ENCODE data around the gene BTBD9.

Gene BTBD9

DNA sequence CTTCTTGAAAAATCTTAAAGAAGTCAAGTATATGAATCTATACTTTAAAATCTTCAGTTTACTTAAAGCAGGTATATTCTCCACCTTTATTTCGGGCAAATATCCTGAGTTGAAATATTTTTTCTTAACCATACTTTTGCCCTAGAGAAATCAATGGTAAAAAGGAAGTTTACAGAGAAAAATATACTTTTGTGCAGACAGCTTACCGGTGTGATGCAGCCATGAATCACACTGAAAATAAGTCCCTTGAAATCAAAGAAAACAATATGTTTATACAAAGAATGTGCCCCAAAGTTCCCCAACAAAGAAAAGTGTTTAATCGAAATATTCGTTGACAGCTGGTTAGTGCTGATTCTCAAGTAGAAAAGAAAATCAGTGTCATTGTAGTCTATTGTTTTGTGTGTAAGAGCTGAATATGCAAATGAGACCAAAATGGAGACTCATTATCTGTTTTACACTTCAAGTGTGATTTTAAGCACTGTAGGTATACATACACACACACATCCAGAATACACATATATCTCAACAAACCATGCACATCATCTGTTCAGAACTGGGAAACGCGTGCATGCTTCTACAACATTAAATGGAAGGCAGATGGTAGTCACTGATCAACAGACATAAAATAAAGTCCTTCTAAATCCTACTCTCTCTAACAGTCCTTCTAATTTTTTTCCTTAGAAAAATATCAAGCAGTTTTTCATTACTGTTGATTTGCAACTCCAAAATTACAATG is 73.3 kb downstream of the BTBD9 start:
- DNase-seq (ENCODE audit: low read depth in 4 of 4, low spot score in 1 of 4), result no peak

DNA sequence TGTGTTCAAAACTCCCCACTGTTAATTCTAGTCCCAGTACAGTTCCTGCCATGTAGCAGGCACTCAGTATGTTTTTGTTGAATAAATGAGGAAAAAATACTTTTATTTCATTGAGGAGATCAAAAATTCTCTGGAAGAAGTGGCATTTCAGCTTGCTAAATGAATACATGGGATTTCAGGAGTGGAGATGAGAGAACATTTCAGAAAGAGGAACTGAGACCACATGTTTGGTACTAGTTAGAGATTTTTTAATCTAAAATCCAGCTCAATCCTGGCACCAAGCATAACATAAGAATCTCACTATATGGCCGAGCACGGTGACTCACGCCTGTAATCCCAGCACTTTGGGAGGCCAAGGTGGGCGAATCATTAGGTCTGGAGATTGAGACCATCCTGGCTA is 75.4 kb downstream of the BTBD9 start:
- DNase-seq (ENCODE audit: low read depth in 4 of 4, low spot score in 1 of 4), result no peak

DNA sequence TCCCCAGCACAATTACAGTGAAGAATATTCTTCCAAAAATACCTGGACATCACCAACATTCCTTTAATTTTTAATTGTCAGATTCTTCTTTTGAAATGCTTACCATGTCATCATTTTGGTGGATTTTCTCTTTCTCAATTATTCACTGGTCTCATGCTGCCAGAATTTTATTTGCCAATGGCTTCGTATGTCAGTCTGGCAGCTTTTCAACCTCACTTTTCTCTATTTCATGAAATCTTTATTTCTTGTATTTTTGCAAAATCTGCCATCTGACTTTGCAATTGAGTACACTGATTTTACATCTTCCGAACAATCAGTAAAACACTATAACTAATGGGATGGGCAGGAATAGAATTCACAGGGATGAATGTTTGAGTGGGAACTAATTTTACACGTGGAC is 84.1 kb downstream of the BTBD9 start:
- no peak for DNase-seq (ENCODE audit: low read depth in 4 of 4, low spot score in 1 of 4)

- DNase-seq (ENCODE audit: low read depth in 4 of 4, low spot score in 1 of 4), result no peak
Observed at GRCh38 chr6:38554700-38555413, 84.9 kb downstream of the BTBD9 start.

DNA sequence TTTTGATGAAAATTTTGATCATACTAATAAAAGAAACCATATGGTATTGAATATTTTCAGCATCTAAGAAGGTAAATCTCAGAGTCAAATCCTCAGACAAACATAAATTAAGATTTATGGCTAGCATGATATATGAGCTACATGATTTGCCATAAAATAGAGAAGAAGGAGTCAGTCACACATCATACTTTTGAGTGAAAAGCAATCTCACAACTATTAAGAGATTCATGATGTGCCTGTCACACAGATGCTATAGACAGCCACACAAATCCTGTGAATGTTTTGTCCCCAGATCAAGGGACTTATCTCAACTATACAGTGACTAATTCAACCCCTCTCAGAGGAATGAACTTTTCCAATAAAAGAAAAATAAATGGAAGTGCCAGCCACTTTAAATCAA is 85.7 kb downstream of the BTBD9 start:
- DNase-seq (ENCODE audit: low read depth in 4 of 4, low spot score in 1 of 4), result no peak

DNA sequence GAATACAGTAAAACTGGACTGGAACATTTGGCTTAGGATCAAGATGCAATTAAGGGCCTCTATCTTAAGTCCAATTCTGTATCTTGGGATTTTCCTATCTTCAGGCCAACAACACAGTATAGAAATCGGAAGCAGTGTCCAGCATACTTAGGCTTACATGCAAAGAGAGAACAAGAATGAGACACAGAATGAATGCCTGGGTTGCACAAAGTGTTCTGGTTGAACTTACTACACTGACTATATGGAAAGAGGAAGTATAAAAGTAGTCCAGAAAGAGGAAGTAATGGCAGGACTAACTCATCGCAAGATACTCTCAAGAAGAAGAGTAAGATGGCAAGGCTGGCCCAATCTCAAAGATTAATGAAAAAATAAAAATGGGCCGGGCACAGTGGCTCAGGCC is 87.6 kb downstream of the BTBD9 start:
- no peak for DNase-seq (ENCODE audit: low read depth in 4 of 4, low spot score in 1 of 4)

GRCh38 chr6:38549795-38550194 is 89.9 kb downstream of the BTBD9 start:
- no peak for DNase-seq (ENCODE audit: low read depth in 4 of 4, low spot score in 1 of 4)

- no peak for DNase-seq (ENCODE audit: low read depth in 4 of 4, low spot score in 1 of 4)
Observed at GRCh38 chr6:38549180-38549579, 90.5 kb downstream of the BTBD9 start.

- DNase-seq (ENCODE audit: low read depth in 4 of 4, low spot score in 1 of 4), result no peak
Observed at GRCh38 chr6:38543022-38543421, 96.7 kb downstream of the BTBD9 start.

GRCh38 chr6:38542031-38542430 is 97.7 kb downstream of the BTBD9 start:
- DNase-seq (ENCODE audit: low read depth in 4 of 4, low spot score in 1 of 4), result no peak

DNA sequence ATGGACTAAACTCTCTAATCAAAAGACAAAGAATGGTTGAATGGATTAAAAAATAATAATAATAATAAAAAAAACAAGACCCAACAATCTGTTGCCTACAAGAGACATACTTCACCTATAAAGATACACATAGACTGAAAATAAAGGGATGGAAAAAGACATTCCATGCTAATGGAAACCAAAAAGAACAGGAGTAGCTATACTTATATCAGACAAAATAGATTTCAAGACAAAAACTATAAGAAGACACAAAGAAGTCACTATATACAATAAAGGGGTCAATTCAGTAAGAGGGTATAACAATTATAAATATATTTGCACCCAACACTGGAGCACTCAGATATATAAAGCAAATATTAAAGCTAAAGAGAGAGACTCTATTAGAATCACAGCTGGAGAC is 106.7 kb downstream of the BTBD9 start:
- DNase-seq (ENCODE audit: low read depth in 4 of 4, low spot score in 1 of 4), result no peak

DNA sequence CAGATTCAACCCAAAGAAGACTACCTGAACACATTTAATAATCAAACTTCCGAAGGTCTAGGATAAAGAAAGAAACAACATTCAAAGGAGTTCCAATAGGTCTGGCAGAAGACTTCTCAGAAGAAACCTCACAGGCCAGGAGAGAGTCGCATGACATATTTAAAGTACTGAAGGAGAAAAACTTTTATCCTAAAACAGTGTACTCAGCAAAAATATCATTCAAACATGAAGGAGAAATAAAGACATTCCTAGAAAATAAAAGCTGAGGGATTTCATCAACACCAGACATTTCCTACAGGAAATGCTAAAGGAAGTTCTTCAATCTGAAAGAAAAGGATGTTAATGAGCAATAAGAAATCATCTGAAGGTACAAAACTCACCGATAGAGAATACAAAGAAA is 108.6 kb downstream of the BTBD9 start:
- no peak for DNase-seq (ENCODE audit: low read depth in 4 of 4, low spot score in 1 of 4)

DNA sequence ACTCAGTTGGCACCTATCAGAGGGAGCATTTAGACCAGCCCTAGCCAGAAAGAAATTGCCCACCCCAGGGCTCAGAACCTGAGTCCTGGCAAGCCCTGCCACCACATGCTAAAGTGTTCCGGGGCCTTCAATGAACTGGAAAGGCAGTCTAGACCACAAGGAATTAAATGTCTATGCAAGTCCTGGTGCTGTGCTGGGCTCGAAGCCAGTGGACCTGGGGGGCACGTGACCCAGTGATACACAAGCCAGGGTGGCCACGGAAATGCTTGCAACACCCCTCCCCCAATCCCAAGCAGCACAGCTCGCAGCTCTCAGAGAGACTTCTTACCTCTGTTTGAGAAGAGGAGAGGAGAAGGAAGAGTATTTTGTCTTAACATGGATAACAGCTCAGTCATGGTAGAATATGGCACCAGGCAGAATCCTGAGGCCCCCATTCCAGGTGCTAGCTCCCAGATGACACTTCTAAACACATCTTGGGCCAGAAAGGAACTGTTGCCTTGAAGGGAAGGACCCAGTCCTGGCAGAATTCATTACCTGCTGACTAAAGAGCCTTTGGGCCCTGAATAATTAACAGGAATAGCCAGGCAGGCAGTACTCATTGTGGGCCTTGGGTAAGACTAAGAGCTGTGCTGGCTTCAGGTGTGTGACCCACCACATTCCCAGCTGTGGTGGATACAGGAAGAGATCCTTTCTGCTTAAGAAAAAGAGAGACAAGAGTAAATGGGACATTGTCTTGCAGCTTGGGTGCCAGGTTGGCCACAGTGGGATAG is 111.3 kb downstream of the BTBD9 start:
- no peak for DNase-seq (ENCODE audit: low read depth in 4 of 4, low spot score in 1 of 4)

DNA sequence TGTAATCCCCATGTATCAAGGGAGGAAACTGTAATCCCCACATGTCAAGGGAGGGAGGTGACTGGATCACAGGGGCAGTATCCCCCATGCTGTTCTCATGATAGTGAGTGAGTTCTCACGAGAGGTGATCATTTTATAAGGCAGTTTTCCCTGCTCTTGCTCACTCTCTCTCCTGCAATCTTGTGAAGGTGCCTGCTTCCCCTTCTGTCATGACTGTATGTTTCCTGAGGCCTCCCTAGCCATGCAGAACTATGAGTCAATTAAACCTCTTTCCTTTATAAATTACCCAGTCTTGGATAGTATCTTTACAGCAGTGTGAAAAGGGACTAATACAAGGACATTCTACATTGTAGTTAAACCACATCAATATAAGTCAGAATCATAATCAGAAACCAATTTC is 112.4 kb downstream of the BTBD9 start:
- no peak for DNase-seq (ENCODE audit: low read depth in 4 of 4, low spot score in 1 of 4)

GRCh38 chr6:38525888-38526287 is 113.8 kb downstream of the BTBD9 start:
- DNase-seq (ENCODE audit: low read depth in 4 of 4, low spot score in 1 of 4), result no peak

DNA sequence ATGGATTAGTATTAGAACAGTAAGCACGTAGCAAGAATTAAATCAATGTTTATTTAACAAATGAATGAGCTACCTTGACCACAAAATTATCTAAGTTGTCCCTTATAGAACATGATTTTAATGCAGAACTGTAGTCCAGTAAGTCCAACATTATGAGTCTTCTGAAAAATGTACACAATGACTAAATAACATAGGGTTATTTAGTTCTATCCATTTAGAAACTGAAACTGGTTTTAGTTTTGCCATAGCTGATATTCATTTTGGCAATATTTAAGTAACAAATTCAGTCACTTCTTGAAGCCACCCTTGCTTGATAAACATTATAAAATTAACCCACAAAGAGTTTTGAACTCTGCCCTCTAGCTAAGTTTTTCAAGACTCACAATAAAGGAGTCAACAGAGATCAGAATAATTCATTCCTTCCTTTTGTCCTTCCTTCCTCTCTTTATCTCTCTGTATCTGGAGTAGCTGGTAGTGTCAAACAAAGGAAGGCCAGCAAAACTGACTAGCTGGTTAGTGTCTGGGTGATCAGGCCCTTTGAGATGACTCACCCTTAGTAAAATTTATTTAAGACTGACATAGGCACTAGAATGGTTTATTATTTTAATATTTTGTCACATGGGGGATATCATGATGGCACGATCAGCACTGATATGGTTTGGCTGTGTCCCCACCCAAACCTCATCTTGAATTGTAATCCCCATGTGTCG is 115.1 kb downstream of the BTBD9 start:
- DNase-seq (ENCODE audit: low read depth in 4 of 4, low spot score in 1 of 4), result no peak

GRCh38 chr6:38522322-38522721 is 117.4 kb downstream of the BTBD9 start:
- DNase-seq (ENCODE audit: low read depth in 4 of 4, low spot score in 1 of 4), result no peak

DNA sequence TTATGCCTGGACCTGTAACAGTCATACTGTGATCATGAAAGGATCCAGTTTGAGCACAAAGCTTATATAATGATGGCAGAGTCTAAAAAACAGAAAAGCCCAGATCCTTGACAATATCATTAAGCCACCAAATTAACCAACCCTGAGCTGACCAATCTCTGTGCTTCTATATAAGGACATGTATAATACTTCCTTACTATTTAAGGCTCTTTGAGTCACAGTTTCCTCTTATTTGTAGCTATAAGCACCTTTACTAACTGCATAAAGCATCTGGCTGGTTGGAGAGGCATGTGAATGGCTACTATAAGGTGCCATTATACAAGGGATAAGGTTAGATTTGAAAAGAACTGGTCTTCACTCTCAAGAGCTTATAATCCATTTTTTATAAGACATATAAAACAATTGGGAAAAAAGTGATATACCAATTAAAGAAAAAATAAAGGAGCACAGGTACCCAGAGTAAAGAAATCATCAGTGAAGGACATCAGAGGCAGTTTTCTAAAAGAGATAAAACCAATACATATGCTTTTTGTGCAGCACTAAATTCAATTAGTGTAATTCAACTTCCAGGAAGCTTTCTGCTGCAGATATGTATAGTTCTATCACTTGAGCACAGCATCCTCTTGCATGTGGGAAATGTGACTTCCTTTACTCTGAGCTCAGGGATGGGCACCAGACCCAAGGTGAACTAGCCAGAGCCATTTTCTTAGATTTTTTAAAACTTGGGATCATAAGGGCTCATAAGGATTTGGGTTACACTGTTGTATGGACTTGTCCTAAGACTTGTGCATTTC is 121.0 kb downstream of the BTBD9 start:
- no peak for DNase-seq (ENCODE audit: low read depth in 4 of 4, low spot score in 1 of 4)

- DNase-seq (ENCODE audit: low read depth in 4 of 4, low spot score in 1 of 4), result no peak
Observed at GRCh38 chr6:38517005-38517404, 122.7 kb downstream of the BTBD9 start.

DNA sequence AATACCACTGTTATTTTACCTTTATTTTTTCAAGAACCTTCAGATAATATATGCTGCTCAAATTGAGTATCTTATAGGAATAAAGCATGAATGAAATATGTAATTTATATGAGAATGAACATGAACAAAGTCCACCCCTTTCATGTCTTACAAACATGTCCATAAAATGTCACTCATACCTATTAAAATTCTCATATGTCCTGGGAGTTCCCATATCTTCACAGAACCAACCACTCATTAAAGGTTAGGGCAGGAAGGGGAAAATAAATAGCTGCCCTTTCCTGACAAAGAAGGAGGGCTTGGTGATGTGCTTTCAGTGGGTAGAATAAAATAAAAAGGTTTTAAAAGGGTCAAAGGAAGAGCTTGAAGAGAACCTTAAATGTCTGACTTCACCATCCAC is 125.3 kb downstream of the BTBD9 start:
- DNase-seq (ENCODE audit: low read depth in 4 of 4, low spot score in 1 of 4), result no peak

DNA sequence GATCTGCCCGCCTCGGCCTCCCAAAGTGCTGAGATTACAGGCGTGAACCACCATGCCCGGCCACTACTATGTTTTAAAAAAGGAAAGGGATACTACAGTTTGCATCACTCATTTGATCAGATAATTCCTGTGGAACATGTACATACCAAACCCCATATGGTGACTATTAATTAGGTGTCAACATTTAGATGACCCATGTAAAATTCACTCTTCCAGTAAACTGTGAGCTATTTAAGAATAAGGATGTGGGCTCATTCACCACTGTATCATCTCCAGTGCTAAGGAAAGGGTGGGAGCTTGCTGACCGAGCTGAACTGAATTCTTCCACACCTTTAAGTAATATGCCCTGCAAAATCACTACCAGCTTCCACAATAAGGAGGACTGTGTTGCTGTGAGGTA is 127.5 kb downstream of the BTBD9 start:
- DNase-seq (ENCODE audit: low read depth in 4 of 4, low spot score in 1 of 4), result no peak

All from stimulated activated CD4-positive, alpha-beta T cell treated with anti-CD3 and anti-CD28 coated beads, Interleukin-1b, Interleukin-23, amount 100 ng/mL, for 24 hours (primary cell).